GM18870 (cell line): ENCODE results near the gene KRTAP10-5.
"Not testable (repeated sequence)": the region's sequence is repeated elsewhere in the genome, so short reads cannot be mapped to it uniquely, and the experiment has no call there.

Source experiments
- ATAC-seq: cut with Tn5 transposase; IDR thresholded peaks from one replicate; pipeline ENCODE4 v1.9.1; 2021; ENCODE audit warnings: moderate library complexity; ENCODE audit not compliant: unreplicated experiment

The KRTAP10-5 gene

GRCh38 chr21:44550807-44551206 is 29.6 kb downstream of the KRTAP10-5 start:
- ATAC-seq = no peak

GRCh38 chr21:44550285-44550684 is 30.1 kb downstream of the KRTAP10-5 start:
- ATAC-seq = not testable (repeated sequence)

GRCh38 chr21:44549525-44550211 is 30.7 kb downstream of the KRTAP10-5 start:
- ATAC-seq = no peak

- no peak for ATAC-seq
These were observed 31.5 kb downstream of the KRTAP10-5 start for GRCh38 chr21:44548922-44549321.

GRCh38 chr21:44548381-44548780 is 32.0 kb downstream of the KRTAP10-5 start:
- no peak for ATAC-seq

- no peak for ATAC-seq
These were observed 32.6 kb downstream of the KRTAP10-5 start for GRCh38 chr21:44547656-44548331.

- no peak for ATAC-seq
These were observed 35.8 kb downstream of the KRTAP10-5 start for GRCh38 chr21:44544566-44544965.

- ATAC-seq = no peak
These were observed 37.7 kb downstream of the KRTAP10-5 start for GRCh38 chr21:44542716-44543115.

GRCh38 chr21:44540741-44541288 is 39.6 kb downstream of the KRTAP10-5 start:
- ATAC-seq = no peak

GRCh38 chr21:44539991-44540666 is 40.3 kb downstream of the KRTAP10-5 start, which contains the start of gene KRTAP10-1:
Gene KRTAP10-1 (minus strand): TSS chr21:44540195. CDS start chr21:44540150, 45 bp downstream.
- no peak for ATAC-seq

GRCh38 chr21:44539046-44539445 is 41.4 kb downstream of the KRTAP10-5 start:
- ATAC-seq = no peak

GRCh38 chr21:44537930-44538911 is 42.2 kb downstream of the KRTAP10-5 start:
- no peak for ATAC-seq

- no peak for ATAC-seq
These were observed 44.4 kb downstream of the KRTAP10-5 start for GRCh38 chr21:44535963-44536362.

GRCh38 chr21:44534688-44535087 is 45.7 kb downstream of the KRTAP10-5 start:
- no peak for ATAC-seq

- no peak for ATAC-seq
These were observed 46.3 kb downstream of the KRTAP10-5 start for GRCh38 chr21:44533891-44534627.

- no peak for ATAC-seq
These were observed 47.1 kb downstream of the KRTAP10-5 start for GRCh38 chr21:44533121-44533890.

- no peak for ATAC-seq
These were observed 47.7 kb downstream of the KRTAP10-5 start for GRCh38 chr21:44532712-44533111.

- ATAC-seq = no peak
These were observed 48.5 kb downstream of the KRTAP10-5 start for GRCh38 chr21:44531606-44532564.
